Uterus (tissue), 2 donors: ENCODE data around the gene PTPRR.

ENCODE experiments used
- CTCF ChIP-seq, 4 experiments: fragments of 200-600 bp in 2 of 4; fragments of 450-650 bp in 2 of 4; sonication (generic) in 2 of 4; IDR thresholded peaks; one replicate each; pipeline ENCODE4 v1.5.1; 2016 to 2019; ENCODE audit warnings: antibody characterized with exemption in 4 of 4, mild to moderate bottlenecking in 2 of 4, moderate library complexity in 1 of 4
- POLR2A ChIP-seq, 2 donors: fragments of 450-650 bp; IDR thresholded peaks; one replicate each; pipeline ENCODE4 v1.6.1; 2016; ENCODE audit warnings: antibody characterized with exemption in 2 of 2, mild to moderate bottlenecking in 1 of 2, moderate library complexity in 1 of 2

GRCh38 chr12:70920251-70920851 lies at the start of gene PTPRR:
- TF ChIP-seq CTCF (IDR thresholded peaks at IDR 0.05) (no peak), POLR2A (IDR thresholded peaks at IDR 0.05) (no peak)
